Testis (tissue), 3 donors: Measurements from ENCODE around the gene NELFCD. TPM values are rescaled to one million over a fixed set of nuclear protein-coding genes. Genes with fewer than 3 reads are reported as not detected.

ENCODE experiments used
- DNase-seq: peaks from one replicate; pipeline ENCODE4 v3.0.0-alpha.2; 2019
- H3K27ac ChIP-seq, 2 donors: fragments of 200-600 bp; sonication (generic); one replicate each; pipeline ENCODE4 v1.5.1; 2019
- H3K27me3 ChIP-seq: fragments of 200-600 bp; sonication (generic); one replicate; pipeline ENCODE4 v1.5.1; 2019
- H3K36me3 ChIP-seq: fragments of 200-600 bp; sonication (generic); one replicate; pipeline ENCODE4 v1.5.1; 2017; ENCODE audit warnings: low read depth; ENCODE audit errors: missing control alignments
- H3K4me1 ChIP-seq: fragments of 200-600 bp; sonication (generic); one replicate; pipeline ENCODE4 v1.5.1; 2019
- H3K4me3 ChIP-seq, 2 donors: fragments of 200-600 bp; sonication (generic); one replicate each; pipeline ENCODE4 v1.5.1; 2017 to 2019
- H3K9me3 ChIP-seq: fragments of 200-600 bp; sonication (generic); one replicate; pipeline ENCODE4 v1.5.1; 2017
- CTCF ChIP-seq, 3 experiments: fragments of 450-650 bp in 2 of 3; fragments of 200-600 bp in 1 of 3; sonication (generic) in 1 of 3; IDR thresholded peaks; one replicate each; pipeline ENCODE4 v1.5.1; 2016 to 2019; ENCODE audit warnings: antibody characterized with exemption in 3 of 3, mild to moderate bottlenecking in 2 of 3, moderate library complexity in 1 of 3
- POLR2A ChIP-seq: fragments of 450-650 bp; IDR thresholded peaks from one replicate; pipeline ENCODE4 v1.6.1; 2017; ENCODE audit warnings: antibody characterized with exemption, mild to moderate bottlenecking, moderate library complexity
- WGBS, 2 donors: methylation state at CpG; one replicate each; pipeline ENCODE4 v1.1.5; 2018; 5-methylcytosine and 5-hydroxymethylcytosine counted together
- intact Hi-C: fragments of 100-400 bp; cut with DNase I; formaldehyde crosslinking; loops from one replicate; pipeline ENCODE4 v1.15.1; 2023; ENCODE audit warnings: low total_unique reads
- polyA plus RNA-seq: library from polyadenylated mRNA; stranded (reverse); fragments of 350-450 nt; fragmentation: Illumina TruSeq; extraction: RNeasy Lipid Tissue Mini Kit (QIAGEN cat#74804); gene quantifications from one replicate; pipeline ENCODE4 v1.2.3, GENCODE V29; 2014; ENCODE audit warnings: low read depth, low replicate concordance; ENCODE audit not compliant: insufficient read depth
- total RNA-seq, 2 donors: library from RNA; depleted of rRNA; stranded (reverse); fragments of >200 nt; gene quantifications; one replicate each; pipeline ENCODE4 v1.2.3, GENCODE V29; 2016

Gene NELFCD
- total and polyA plus RNA-seq, 3 donors from 2014 or later: 103 to 123 (median 105) TPM

GRCh38 chr20:58971429-58971828 is 9.6 kb upstream of the NELFCD start:
- no peaks in the 10 kb centered on the region for H3K36me3 ChIP-seq
- no peak overlapping the region for H3K27ac ChIP-seq
- no peak for DNase-seq
- no peak overlapping the region for H3K4me3 ChIP-seq
- no peaks in the 10 kb centered on the region for H3K27me3 ChIP-seq
- no peak for TF ChIP-seq POLR2A
- TF ChIP-seq CTCF (IDR thresholded peaks at IDR 0.05): no peak
- 83% methylated on average over 6 of the region's 6 CpGs for WGBS, 2 donors
- no peaks in the 10 kb centered on the region for H3K9me3 ChIP-seq
- intact Hi-C loops: no loop called here
- no peaks in the 10 kb centered on the region for H3K4me1 ChIP-seq

- no peak overlapping the region for H3K27ac ChIP-seq
- H3K36me3 ChIP-seq: no peaks in the 10 kb centered on the region
- 77 to 90% methylated on average over 4 of the region's 4 CpGs for WGBS, 2 donors
- no peak for DNase-seq
- H3K9me3 ChIP-seq: no peaks in the 10 kb centered on the region
- H3K27me3 ChIP-seq: no peaks in the 10 kb centered on the region
- TF ChIP-seq POLR2A (no peak), CTCF (IDR thresholded peaks at IDR 0.05) (no peak)
- H3K4me3 ChIP-seq: no peak overlapping the region
- intact Hi-C loops: no loop called here
- H3K4me1 ChIP-seq: no peaks in the 10 kb centered on the region
Measured at GRCh38 chr20:58973179-58973578, 7.9 kb upstream of the NELFCD start.

- TF ChIP-seq POLR2A (no peak), CTCF (IDR thresholded peaks at IDR 0.05) (no peak)
- Histone ChIP-seq H3K27me3 (no peaks in the 10 kb centered on the region), H3K9me3 (no peaks in the 10 kb centered on the region), H3K4me1 (no peaks in the 10 kb centered on the region), H3K4me3 (no peak overlapping the region), H3K36me3 (no peaks in the 10 kb centered on the region), H3K27ac (no peak overlapping the region)
- 82% methylated on average over 3 of the region's 3 CpGs for WGBS, 2 donors
- no peak for DNase-seq
- intact Hi-C loops: no loop called here
Measured at GRCh38 chr20:58973866-58974265, 7.2 kb upstream of the NELFCD start.

- intact Hi-C loops: no loop called here
- no peaks in the 10 kb centered on the region for H3K9me3 ChIP-seq
- no peaks in the 10 kb centered on the region for H3K4me1 ChIP-seq
- H3K36me3 ChIP-seq: no peaks in the 10 kb centered on the region
- H3K27me3 ChIP-seq: no peaks in the 10 kb centered on the region
- no peak overlapping the region for H3K4me3 ChIP-seq
- no peak for DNase-seq
- H3K27ac ChIP-seq: no peak overlapping the region
- 97 to 100% methylated on average over 1 of the region's 1 CpG for WGBS, 2 donors
- TF ChIP-seq CTCF (IDR thresholded peaks at IDR 0.05): no peak
Measured at GRCh38 chr20:58975353-58975752, 5.7 kb upstream of the NELFCD start.

GRCh38 chr20:58976061-58976730 is 4.9 kb upstream of the NELFCD start:
- no peaks in the 10 kb centered on the region for H3K27me3 ChIP-seq
- no peaks in the 10 kb centered on the region for H3K36me3 ChIP-seq
- no peak overlapping the region for H3K4me3 ChIP-seq
- H3K27ac ChIP-seq: no peak overlapping the region
- DNase-seq: no peak
- H3K4me1 ChIP-seq: no peaks in the 10 kb centered on the region
- TF ChIP-seq POLR2A: no peak
- TF ChIP-seq CTCF (IDR thresholded peaks at IDR 0.05): no peak
- no peaks in the 10 kb centered on the region for H3K9me3 ChIP-seq
- intact Hi-C loops: no loop called here
- 81 to 91% methylated on average over 3 of the region's 3 CpGs for WGBS, 2 donors
